CD4-positive, alpha-beta T cell (primary cell): ENCODE data around the gene ABLIM2. TPM values are rescaled to one million over a fixed set of nuclear protein-coding genes. Genes with fewer than 3 reads are reported as not detected.

Experiments
- ATAC-seq: fragments of 200-7000 bp; cut with Tn5 transposase; one replicate; pipeline ENCODE4 v1.10.0; 2022; ENCODE audit warnings: mild to moderate bottlenecking; ENCODE audit not compliant: poor library complexity
- CTCF ChIA-PET: fragments of 350-600 bp; sonication (Branson Sonifier 250); formaldehyde crosslinking; loops from one replicate; lab custom pipeline; 2021; ENCODE audit warnings: antibody characterized with exemption, inconsistent platforms; lab: Charles Lee
- POLR2A ChIA-PET: fragments of 350-600 bp; sonication (Branson Sonifier 250); formaldehyde crosslinking; loops from one replicate; lab custom pipeline; 2021; ENCODE audit warnings: antibody characterized with exemption, inconsistent platforms; lab: Charles Lee
- DNase-seq, 14 experiments: peaks; one replicate each; pipeline ENCODE4 v3.0.0-alpha.2; 2013 to 2020; ENCODE audit warnings: mixed read lengths in 2 of 14
- H3K27ac ChIP-seq, 2 donors: one replicate each; pipeline versions ENCODE4 v1.5.1 to v1.7.0; 2013; ENCODE audit warnings: low read length in 2 of 2, low read depth in 1 of 2, mild to moderate bottlenecking in 1 of 2
- H3K27me3 ChIP-seq, 2 experiments: 1 replicate in 1 of 2; 2 replicates in 1 of 2; pipeline versions ENCODE4 v1.6.1 to v1.7.0; 2013; ENCODE audit warnings: low read length in 2 of 2, control low read depth in 1 of 2, mild to moderate bottlenecking in 1 of 2, moderate library complexity in 1 of 2; ENCODE audit not compliant: insufficient read depth in 2 of 2, control insufficient read depth in 1 of 2
- H3K36me3 ChIP-seq: one replicate; pipeline ENCODE4 v1.6.1; 2013; ENCODE audit warnings: low read length, control low read depth; ENCODE audit not compliant: insufficient read depth
- H3K4me1 ChIP-seq: one replicate; pipeline ENCODE4 v1.6.1; 2013; ENCODE audit warnings: low read length, control low read depth; ENCODE audit not compliant: insufficient read depth
- H3K4me3 ChIP-seq: one replicate; pipeline ENCODE4 v1.5.1; 2013; ENCODE audit warnings: mild to moderate bottlenecking, low read length, moderate library complexity
- H3K9me3 ChIP-seq, 2 experiments: 1 replicate in 1 of 2; 2 replicates in 1 of 2; pipeline versions ENCODE4 v1.6.1 to v1.7.0; 2013; ENCODE audit warnings: low read length in 2 of 2, mild to moderate bottlenecking in 2 of 2, control low read depth in 1 of 2, moderate library complexity in 1 of 2; ENCODE audit not compliant: control insufficient read depth in 1 of 2, insufficient read depth in 1 of 2
- H3K27ac Mint-ChIP-seq: one replicate; pipeline ENCODE4 v1.8.0; 2020; ENCODE audit warnings: mixed read lengths
- H3K27me3 Mint-ChIP-seq: one replicate; pipeline ENCODE4 v1.8.0; 2021; ENCODE audit warnings: mixed read lengths
- H3K36me3 Mint-ChIP-seq: one replicate; pipeline ENCODE4 v1.8.0; 2021; ENCODE audit warnings: low read depth, mixed read lengths
- H3K4me1 Mint-ChIP-seq: one replicate; pipeline ENCODE4 v1.8.0; 2021; ENCODE audit warnings: low read depth, mixed read lengths
- H3K4me3 Mint-ChIP-seq: one replicate; pipeline ENCODE4 v1.8.0; 2020; ENCODE audit warnings: mild to moderate bottlenecking, mixed read lengths
- H3K9me3 Mint-ChIP-seq: one replicate; pipeline ENCODE4 v1.8.0; 2020; ENCODE audit warnings: mixed read lengths
- intact Hi-C, 2 experiments: fragments of 100-400 bp; cut with DNase I in 1 of 2; cut with micrococcal nuclease in 1 of 2; formaldehyde crosslinking; loops; one replicate each; pipeline versions ENCODE4 v1.15.1 to v1.9.0; 2023 to 2025; cut with DNase I, micrococcal nuclease
- total RNA-seq, 174 experiments: library from RNA in 2 of 174; stranded (reverse) in 2 of 174; gene quantifications; one replicate each; pipeline ENCODE4 v1.2.3 and lab custom pipeline; 2021 to 2026
- TF ChIP-seq, protein P1 (sequence below): fragments of 200-600 bp; IDR thresholded peaks from one replicate; pipeline ENCODE4 v1.8.0; 2022; ENCODE audit warnings: antibody characterized with exemption, mild to moderate bottlenecking

Gene ABLIM2
- total RNA-seq, 2 experiments from 2014 or later = 2.5 to 2.7 TPM

DNA sequence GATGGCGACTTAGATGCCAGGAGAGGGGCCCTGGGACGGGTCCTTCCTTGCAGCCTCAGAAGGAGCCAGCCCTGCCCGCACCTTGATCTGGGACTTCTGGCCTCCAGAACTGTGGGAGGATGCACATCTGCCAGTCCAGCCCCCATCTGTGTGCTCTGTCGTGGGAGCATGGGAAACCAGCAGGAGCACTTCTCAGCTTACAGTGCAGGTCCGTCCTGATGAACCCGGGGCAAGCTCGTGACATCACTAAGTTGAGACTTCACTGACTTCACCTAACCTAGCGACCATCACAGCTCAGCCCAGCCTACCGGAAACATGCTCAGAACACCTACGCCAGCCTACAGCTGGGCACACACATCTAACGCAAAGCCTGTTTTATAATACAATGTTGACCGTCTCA, 38.1 kb downstream of the ABLIM2 start:
- Histone ChIP-seq H3K4me3 (no peak overlapping the region), H3K4me1 (peaks cover 2% of the 10 kb centered on the region), H3K27me3 (no peaks in the 10 kb centered on the region), H3K27ac (no peak overlapping the region), H3K36me3 (no peaks in the 10 kb centered on the region), H3K9me3 (peaks cover 0 to 9% of the 10 kb centered on the region in 2 experiments)
- POLR2A ChIA-PET = no interaction called here
- Mint-ChIP-seq H3K4me3 (no peak overlapping the region), H3K27me3 (no peaks in the 10 kb centered on the region), H3K4me1 (no peaks in the 10 kb centered on the region), H3K9me3 (no peaks in the 10 kb centered on the region), H3K36me3 (no peaks in the 10 kb centered on the region), H3K27ac (no peak overlapping the region)
- intact Hi-C loops = no loop called here
- TF ChIP-seq, protein P1, sequence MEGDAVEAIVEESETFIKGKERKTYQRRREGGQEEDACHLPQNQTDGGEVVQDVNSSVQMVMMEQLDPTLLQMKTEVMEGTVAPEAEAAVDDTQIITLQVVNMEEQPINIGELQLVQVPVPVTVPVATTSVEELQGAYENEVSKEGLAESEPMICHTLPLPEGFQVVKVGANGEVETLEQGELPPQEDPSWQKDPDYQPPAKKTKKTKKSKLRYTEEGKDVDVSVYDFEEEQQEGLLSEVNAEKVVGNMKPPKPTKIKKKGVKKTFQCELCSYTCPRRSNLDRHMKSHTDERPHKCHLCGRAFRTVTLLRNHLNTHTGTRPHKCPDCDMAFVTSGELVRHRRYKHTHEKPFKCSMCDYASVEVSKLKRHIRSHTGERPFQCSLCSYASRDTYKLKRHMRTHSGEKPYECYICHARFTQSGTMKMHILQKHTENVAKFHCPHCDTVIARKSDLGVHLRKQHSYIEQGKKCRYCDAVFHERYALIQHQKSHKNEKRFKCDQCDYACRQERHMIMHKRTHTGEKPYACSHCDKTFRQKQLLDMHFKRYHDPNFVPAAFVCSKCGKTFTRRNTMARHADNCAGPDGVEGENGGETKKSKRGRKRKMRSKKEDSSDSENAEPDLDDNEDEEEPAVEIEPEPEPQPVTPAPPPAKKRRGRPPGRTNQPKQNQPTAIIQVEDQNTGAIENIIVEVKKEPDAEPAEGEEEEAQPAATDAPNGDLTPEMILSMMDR = no peak
- DNase-seq (no peak), ATAC-seq (no peak)
- CTCF ChIA-PET = no interaction called here

DNA sequence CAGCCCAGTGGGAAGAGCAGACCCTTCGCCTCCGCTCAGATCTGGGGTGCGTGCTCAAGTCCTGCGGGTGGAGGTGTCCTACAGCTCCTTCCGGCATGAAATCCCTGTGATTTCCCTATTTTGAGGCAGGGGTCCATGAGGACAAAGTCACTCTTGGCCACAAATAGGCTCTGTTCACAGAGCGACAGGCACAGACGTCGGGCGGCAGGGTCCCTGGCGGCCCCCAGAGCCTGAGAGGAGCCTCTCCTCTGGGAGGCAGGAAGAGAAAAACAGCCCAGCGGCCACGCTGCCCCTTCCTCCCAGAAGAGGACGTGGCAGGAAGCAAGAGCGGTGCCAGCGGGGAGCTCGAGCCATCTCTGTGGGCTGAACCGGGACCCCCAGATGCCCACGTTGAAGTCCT, 38.7 kb downstream of the ABLIM2 start:
- Mint-ChIP-seq H3K27me3 (no peaks in the 10 kb centered on the region), H3K36me3 (no peaks in the 10 kb centered on the region), H3K27ac (no peak overlapping the region), H3K9me3 (no peaks in the 10 kb centered on the region), H3K4me3 (no peak overlapping the region), H3K4me1 (no peaks in the 10 kb centered on the region)
- ATAC-seq (no peak), DNase-seq (no peak)
- Histone ChIP-seq H3K4me3 (no peak overlapping the region), H3K27ac (no peak overlapping the region), H3K4me1 (peaks cover 2% of the 10 kb centered on the region), H3K27me3 (no peaks in the 10 kb centered on the region), H3K36me3 (no peaks in the 10 kb centered on the region), H3K9me3 (peaks cover 0 to 9% of the 10 kb centered on the region in 2 experiments)
- intact Hi-C loops = no loop called here
- TF ChIP-seq, protein P1 = no peak
- CTCF ChIA-PET = no interaction called here
- POLR2A ChIA-PET = no interaction called here

DNA sequence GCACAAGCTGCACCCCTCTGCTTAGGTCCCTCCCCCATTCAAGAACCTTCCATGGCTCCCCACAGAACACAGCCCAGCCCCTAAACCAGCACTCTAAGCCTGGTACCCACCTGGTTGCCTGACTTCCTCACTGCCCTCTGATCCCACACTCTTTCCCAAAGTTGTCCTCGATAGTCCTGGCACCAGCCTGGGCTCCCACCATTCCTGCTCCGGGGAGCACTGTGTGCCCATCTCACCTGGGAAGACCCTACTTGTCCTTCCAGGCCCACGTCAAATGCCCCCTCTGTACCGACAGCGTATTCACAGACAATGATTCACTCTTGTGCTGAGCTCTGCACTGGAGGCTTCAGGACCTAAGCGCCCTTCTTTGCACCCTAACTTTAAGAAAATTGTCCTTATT, 40.1 kb downstream of the ABLIM2 start:
- H3K27ac ChIP-seq = no peak overlapping the region
- no peaks in the 10 kb centered on the region for H3K36me3 ChIP-seq
- no peaks in the 10 kb centered on the region for H3K4me1 Mint-ChIP-seq
- no peaks in the 10 kb centered on the region for H3K27me3 Mint-ChIP-seq
- intact Hi-C loops = no loop called here
- H3K4me3 ChIP-seq = no peak overlapping the region
- H3K4me1 ChIP-seq = peaks cover 2% of the 10 kb centered on the region
- DNase-seq = no peak
- TF ChIP-seq, protein P1 = no peak
- no peaks in the 10 kb centered on the region for H3K9me3 Mint-ChIP-seq
- ChIA-PET POLR2A (no interaction called here), CTCF (no interaction called here)
- no peak overlapping the region for H3K27ac Mint-ChIP-seq
- no peak overlapping the region for H3K4me3 Mint-ChIP-seq
- no peaks in the 10 kb centered on the region for H3K36me3 Mint-ChIP-seq
- ATAC-seq = no peak
- peaks cover 0 to 9% of the 10 kb centered on the region in 2 experiments for H3K9me3 ChIP-seq
- no peaks in the 10 kb centered on the region for H3K27me3 ChIP-seq
